NB4 (cell line): ENCODE data around the gene RNF8.

ENCODE experiments used
- CTCF ChIP-seq: IDR thresholded peaks from one replicate; pipeline ENCODE4 v1.5.1; 2012; ENCODE audit warnings: low read depth, low read length
- POLR2A ChIP-seq: IDR thresholded peaks from 2 replicates; pipeline ENCODE4 v1.6.1; 2011; ENCODE audit warnings: mild to moderate bottlenecking; ENCODE audit not compliant: insufficient read length; ENCODE audit errors: extremely low read depth

- no peak for TF ChIP-seq CTCF
- no peak for TF ChIP-seq POLR2A
Measured at GRCh38 chr6:37309046-37309445, 44.7 kb upstream of the RNF8 start.
